NCI-H82 treated with DMSO at 0.1 percent for 48 hours (cell line): Measurements from ENCODE around the gene MPC1L.
A peak's percentile ranks its signal among the peaks of the same experiment; 100 is the strongest.

ENCODE experiments used
- DNase-seq: peaks from one replicate; lab custom pipeline; 2025; ENCODE audit not compliant: unreplicated experiment; lab: John Stamatoyannopoulos, UW

The MPC1L gene

GRCh38 chrX:40628506-40628905 lies 5.3 kb downstream of the MPC1L start:
- DNase-seq: no peak

GRCh38 chrX:40632199-40632598 lies 9.0 kb downstream of the MPC1L start:
- no peak for DNase-seq

GRCh38 chrX:40637687-40638086 lies 14.5 kb downstream of the MPC1L start:
- no peak for DNase-seq

GRCh38 chrX:40644176-40644575 lies 20.9 kb downstream of the MPC1L start:
- no peak for DNase-seq

- DNase-seq: no peak
Measured at GRCh38 chrX:40644821-40645358, 21.7 kb downstream of the MPC1L start.

GRCh38 chrX:40646489-40647306 lies 23.5 kb downstream of the MPC1L start:
- no peak for DNase-seq

GRCh38 chrX:40647307-40648197 lies 24.3 kb downstream of the MPC1L start, which contains the start of gene CXorf38:
CXorf38 (minus strand) TSS chrX:40647561; CDS start chrX:40647520, 41 bp downstream.
- DNase-seq: peak; percentile 74

- DNase-seq: peak; percentile 19
Measured at GRCh38 chrX:40651620-40652223, 28.5 kb downstream of the MPC1L start.

- no peak for DNase-seq
Measured at GRCh38 chrX:40652664-40653063, 29.4 kb downstream of the MPC1L start.

GRCh38 chrX:40653535-40653934 lies 30.3 kb downstream of the MPC1L start:
- DNase-seq: no peak

GRCh38 chrX:40660381-40660780 lies 37.2 kb downstream of the MPC1L start:
- no peak for DNase-seq

- DNase-seq: no peak
Measured at GRCh38 chrX:40661489-40661888, 38.3 kb downstream of the MPC1L start.

GRCh38 chrX:40663078-40663740 lies 40.0 kb downstream of the MPC1L start:
- no peak for DNase-seq

- no peak for DNase-seq
Measured at GRCh38 chrX:40663880-40664630, 40.8 kb downstream of the MPC1L start.

GRCh38 chrX:40671126-40671525 lies 47.9 kb downstream of the MPC1L start:
- no peak for DNase-seq
